ENCODE measurements around the gene HMCN2.

HMCN2 gene

DNA sequence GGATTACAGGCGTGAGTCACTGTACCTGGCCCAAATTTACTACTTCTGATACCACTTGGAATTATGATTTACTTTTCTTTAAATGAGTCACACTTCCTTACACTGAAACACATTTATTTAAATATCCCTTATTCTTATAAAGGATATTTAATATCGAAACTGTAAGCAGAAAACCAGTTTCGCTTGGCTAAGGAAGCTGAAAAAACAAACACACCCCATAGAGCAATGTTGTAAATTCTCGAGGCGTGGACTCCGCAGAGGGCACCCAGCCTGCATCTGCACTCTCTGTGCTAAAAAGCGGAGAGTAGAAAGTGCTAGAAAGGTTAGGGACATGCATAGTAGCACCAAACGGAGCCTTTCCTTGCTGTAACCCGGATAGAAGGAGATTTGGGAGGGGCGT is 86.5 kb downstream of the HMCN2 start:
- Histone ChIP-seq H3K4me3 (ENCODE audit: low read length in 2 of 2) (no peak overlapping the region), H3K27me3 (ENCODE audit: control insufficient read depth in 3 of 3, insufficient read depth in 3 of 3, low read depth in 1 of 3, low read length in 3 of 3) (peaks cover 0 to 9% (median 0%) of the 10 kb centered on the region in 3 experiments), H3K9me3 (replicated peaks in 1 of 2; ENCODE audit: control insufficient read depth in 2 of 2, insufficient read depth in 1 of 2, low read depth in 1 of 2, low read length in 2 of 2) (no peaks in the 10 kb centered on the region), H3K36me3 (replicated peaks in 1 of 2; ENCODE audit: control insufficient read depth in 2 of 2, insufficient read depth in 2 of 2, low read length in 2 of 2) (no peaks in the 10 kb centered on the region), H4K8ac (ENCODE audit: low read depth, low read length) (no peak overlapping the region), H3K23ac (ENCODE audit: low read depth, low read length, poor library complexity) (no peak overlapping the region), H3K27ac (replicated peaks; ENCODE audit: low read length) (no peak overlapping the region), H3K9ac (ENCODE audit: low read depth, low read length, poor library complexity) (no peak overlapping the region), H2AK5ac (ENCODE audit: low read depth, low read length) (peak overlapping the region; percentile 53), H2BK5ac (ENCODE audit: low read length) (no peak overlapping the region), H3K14ac (ENCODE audit: low read length) (no peak overlapping the region), H3K4ac (ENCODE audit: low read length) (no peak overlapping the region), H2BK12ac (ENCODE audit: low read length) (no peak overlapping the region), H3K79me1 (ENCODE audit: low read depth, low read length) (peaks cover 1% of the 10 kb centered on the region), H2AFZ (ENCODE audit: low read length) (no peak overlapping the region), H3K18ac (ENCODE audit: low read length) (no peak overlapping the region), H3K4me2 (ENCODE audit: insufficient read depth, low read length, poor library complexity, severe bottlenecking) (no peak overlapping the region), H2BK15ac (ENCODE audit: low read length) (no peak overlapping the region), H3K4me1 (ENCODE audit: control insufficient read depth in 2 of 2, insufficient read depth in 1 of 2, low read depth in 1 of 2, low read length in 2 of 2) (peaks cover 0 to 3% of the 10 kb centered on the region in 2 donors), H4K91ac (ENCODE audit: low read depth, low read length, poor library complexity) (no peak overlapping the region), H2BK120ac (ENCODE audit: low read depth, low read length) (no peak overlapping the region)
- no CpG with 5 or more reads among the region's 10 CpGs for WGBS, 2 donors (ENCODE audit: extremely low coverage in 2 of 2, insufficient read length in 2 of 2, insufficient replicate concordance in 1 of 2)
- no peak for DNase-seq (ENCODE audit: low spot score)

DNA sequence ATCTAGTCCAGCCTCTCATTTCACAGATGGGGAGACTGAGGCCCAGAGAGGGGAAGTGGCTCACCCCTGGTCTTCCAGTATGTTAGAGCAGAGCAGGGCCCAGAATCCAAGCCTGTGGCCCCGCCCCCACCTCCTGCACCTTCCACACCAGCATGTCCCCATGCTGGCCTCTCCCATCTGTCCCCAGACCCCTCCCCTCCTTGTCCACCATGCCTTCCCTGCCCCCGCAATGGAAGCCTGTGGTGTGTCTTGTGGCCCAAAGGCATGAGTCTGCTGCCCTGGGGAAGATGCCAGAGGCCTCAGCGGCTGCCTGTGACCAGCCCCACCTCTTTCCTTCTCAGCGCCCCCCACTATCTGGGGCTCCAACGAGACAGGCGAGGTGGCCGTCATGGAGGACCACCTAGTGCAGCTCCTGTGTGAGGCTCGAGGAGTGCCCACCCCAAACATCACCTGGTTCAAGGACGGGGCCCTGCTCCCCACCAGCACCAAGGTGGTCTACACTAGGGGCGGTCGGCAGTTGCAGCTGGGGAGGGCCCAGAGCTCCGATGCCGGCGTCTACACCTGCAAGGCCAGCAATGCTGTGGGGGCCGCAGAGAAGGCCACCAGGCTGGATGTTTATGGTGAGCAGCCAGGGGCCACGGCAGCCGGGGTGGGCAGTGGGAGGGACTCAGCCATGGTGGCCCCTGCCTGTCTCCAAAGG is 87.2 kb downstream of the HMCN2 start:
- H3K79me1 ChIP-seq (ENCODE audit: low read depth, low read length) = peaks cover 1% of the 10 kb centered on the region
- H3K4me3 ChIP-seq (ENCODE audit: low read length in 2 of 2) = no peak overlapping the region
- H2AFZ ChIP-seq (ENCODE audit: low read length) = no peak overlapping the region
- H3K36me3 ChIP-seq (replicated peaks in 1 of 2; ENCODE audit: control insufficient read depth in 2 of 2, insufficient read depth in 2 of 2, low read length in 2 of 2) = no peaks in the 10 kb centered on the region
- H4K8ac ChIP-seq (ENCODE audit: low read depth, low read length) = peak overlapping the region; percentile 17
- H3K18ac ChIP-seq (ENCODE audit: low read length) = peak overlapping the region; percentile 71
- H3K27ac ChIP-seq (replicated peaks; ENCODE audit: low read length) = no peak overlapping the region
- H3K14ac ChIP-seq (ENCODE audit: low read length) = no peak overlapping the region
- H3K9ac ChIP-seq (ENCODE audit: low read depth, low read length, poor library complexity) = no peak overlapping the region
- no peak overlapping the region for H3K4me2 ChIP-seq (ENCODE audit: insufficient read depth, low read length, poor library complexity, severe bottlenecking)
- H4K91ac ChIP-seq (ENCODE audit: low read depth, low read length, poor library complexity) = no peak overlapping the region
- H2BK120ac ChIP-seq (ENCODE audit: low read depth, low read length) = no peak overlapping the region
- H3K4me1 ChIP-seq (ENCODE audit: control insufficient read depth in 2 of 2, insufficient read depth in 1 of 2, low read depth in 1 of 2, low read length in 2 of 2) = peaks cover 0 to 3% of the 10 kb centered on the region in 2 donors
- no peak overlapping the region for H2BK5ac ChIP-seq (ENCODE audit: low read length)
- peaks cover 0 to 6% (median 0%) of the 10 kb centered on the region in 3 experiments for H3K27me3 ChIP-seq (ENCODE audit: control insufficient read depth in 3 of 3, insufficient read depth in 3 of 3, low read depth in 1 of 3, low read length in 3 of 3)
- DNase-seq (ENCODE audit: low spot score) = no peak
- H2BK12ac ChIP-seq (ENCODE audit: low read length) = peak overlapping the region; percentile 84
- peak overlapping the region; percentile 75 for H2BK15ac ChIP-seq (ENCODE audit: low read length)
- peak overlapping the region; percentile 53 for H2AK5ac ChIP-seq (ENCODE audit: low read depth, low read length)
- no peak overlapping the region for H3K23ac ChIP-seq (ENCODE audit: low read depth, low read length, poor library complexity)
- no CpG with 5 or more reads among the region's 17 CpGs for WGBS, 2 donors (ENCODE audit: extremely low coverage in 2 of 2, insufficient read length in 2 of 2, insufficient replicate concordance in 1 of 2)
- no peaks in the 10 kb centered on the region for H3K9me3 ChIP-seq (replicated peaks in 1 of 2; ENCODE audit: control insufficient read depth in 2 of 2, insufficient read depth in 1 of 2, low read depth in 1 of 2, low read length in 2 of 2)
- no peak overlapping the region for H3K4ac ChIP-seq (ENCODE audit: low read length)

DNA sequence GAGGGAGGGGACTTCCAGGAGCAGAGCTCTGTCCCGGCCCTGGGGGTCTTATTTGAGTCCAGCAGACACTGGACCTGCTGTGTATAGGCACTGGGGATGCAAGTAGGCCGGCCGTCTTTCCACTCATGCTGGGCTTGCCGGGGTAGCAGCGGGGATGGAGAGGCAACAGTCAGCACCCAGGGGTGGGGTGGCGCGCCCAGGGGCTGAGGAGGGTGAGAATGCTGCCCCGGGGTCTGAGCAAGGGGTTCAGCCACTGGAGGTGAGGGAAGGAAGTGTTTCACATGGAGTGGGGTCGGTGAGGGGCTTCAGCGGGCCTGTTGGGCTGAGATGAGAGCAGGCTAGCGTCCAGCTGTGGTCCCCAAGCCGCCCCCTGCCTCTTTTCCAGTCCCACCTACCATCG is 88.8 kb downstream of the HMCN2 start:
- no CpG with 5 or more reads among the region's 13 CpGs for WGBS, 2 donors (ENCODE audit: extremely low coverage in 2 of 2, insufficient read length in 2 of 2, insufficient replicate concordance in 1 of 2)
- Histone ChIP-seq H3K79me1 (ENCODE audit: low read depth, low read length) (peaks cover 1% of the 10 kb centered on the region), H3K9me3 (replicated peaks in 1 of 2; ENCODE audit: control insufficient read depth in 2 of 2, insufficient read depth in 1 of 2, low read depth in 1 of 2, low read length in 2 of 2) (no peaks in the 10 kb centered on the region)

DNA sequence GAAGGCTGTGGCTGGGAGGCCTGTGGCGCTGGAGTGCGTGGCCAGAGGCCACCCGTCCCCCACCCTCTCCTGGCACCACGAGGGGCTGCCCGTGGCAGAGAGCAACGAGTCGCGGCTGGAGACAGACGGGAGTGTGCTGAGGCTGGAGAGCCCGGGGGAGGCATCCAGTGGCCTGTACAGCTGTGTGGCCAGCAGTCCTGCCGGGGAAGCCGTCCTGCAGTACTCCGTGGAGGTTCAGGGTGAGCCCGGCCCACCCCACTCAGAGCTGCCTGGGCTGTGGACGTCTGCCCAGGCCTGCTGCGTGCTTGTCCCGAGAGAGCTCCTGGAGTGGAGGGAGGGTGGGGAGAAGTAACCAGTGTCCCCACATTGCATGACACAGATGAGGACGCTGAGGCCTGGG is 89.2 kb downstream of the HMCN2 start:
- H2BK12ac ChIP-seq (ENCODE audit: low read length) = peak overlapping the region; percentile 58
- H3K4me1 ChIP-seq (ENCODE audit: control insufficient read depth in 2 of 2, insufficient read depth in 1 of 2, low read depth in 1 of 2, low read length in 2 of 2) = peaks cover 0 to 3% of the 10 kb centered on the region in 2 donors
- H3K79me1 ChIP-seq (ENCODE audit: low read depth, low read length) = peaks cover 1% of the 10 kb centered on the region
- no peak overlapping the region for H2AFZ ChIP-seq (ENCODE audit: low read length)
- no peak overlapping the region for H2BK15ac ChIP-seq (ENCODE audit: low read length)
- H3K14ac ChIP-seq (ENCODE audit: low read length) = peak overlapping the region; percentile 71
- no peaks in the 10 kb centered on the region for H3K9me3 ChIP-seq (replicated peaks in 1 of 2; ENCODE audit: control insufficient read depth in 2 of 2, insufficient read depth in 1 of 2, low read depth in 1 of 2, low read length in 2 of 2)
- H3K4me3 ChIP-seq (ENCODE audit: low read length in 2 of 2) = no peak overlapping the region
- H3K18ac ChIP-seq (ENCODE audit: low read length) = peak overlapping the region; percentile 19
- no peak overlapping the region for H3K9ac ChIP-seq (ENCODE audit: low read depth, low read length, poor library complexity)
- no peaks in the 10 kb centered on the region for H3K27me3 ChIP-seq (ENCODE audit: control insufficient read depth in 3 of 3, insufficient read depth in 3 of 3, low read depth in 1 of 3, low read length in 3 of 3)
- peak overlapping the region; percentile 75 for H2AK5ac ChIP-seq (ENCODE audit: low read depth, low read length)
- no peak overlapping the region for H3K4me2 ChIP-seq (ENCODE audit: insufficient read depth, low read length, poor library complexity, severe bottlenecking)
- no peak overlapping the region for H2BK5ac ChIP-seq (ENCODE audit: low read length)
- no peak overlapping the region for H3K4ac ChIP-seq (ENCODE audit: low read length)
- H4K91ac ChIP-seq (ENCODE audit: low read depth, low read length, poor library complexity) = no peak overlapping the region
- peak overlapping the region; percentile 43 for H3K23ac ChIP-seq (ENCODE audit: low read depth, low read length, poor library complexity)
- H2BK120ac ChIP-seq (ENCODE audit: low read depth, low read length) = no peak overlapping the region
- H3K27ac ChIP-seq (replicated peaks; ENCODE audit: low read length) = no peak overlapping the region
- no CpG with 5 or more reads among the region's 18 CpGs for WGBS, 2 donors (ENCODE audit: extremely low coverage in 2 of 2, insufficient read length in 2 of 2, insufficient replicate concordance in 1 of 2)
- H3K36me3 ChIP-seq (replicated peaks in 1 of 2; ENCODE audit: control insufficient read depth in 2 of 2, insufficient read depth in 2 of 2, low read length in 2 of 2) = no peaks in the 10 kb centered on the region
- DNase-seq (ENCODE audit: low spot score) = no peak
- H4K8ac ChIP-seq (ENCODE audit: low read depth, low read length) = peak overlapping the region; percentile 43

More for the DNA sequence above, 88.8 kb downstream of the HMCN2 start:
- no peaks in the 10 kb centered on the region for H3K36me3 ChIP-seq (replicated peaks in 1 of 2; ENCODE audit: control insufficient read depth in 2 of 2, insufficient read depth in 2 of 2, low read length in 2 of 2)
- H2AFZ ChIP-seq (ENCODE audit: low read length) = no peak overlapping the region
- no peak overlapping the region for H2BK120ac ChIP-seq (ENCODE audit: low read depth, low read length)
- H2BK5ac ChIP-seq (ENCODE audit: low read length) = no peak overlapping the region
- H3K9ac ChIP-seq (ENCODE audit: low read depth, low read length, poor library complexity) = no peak overlapping the region
- no peak overlapping the region for H3K4me3 ChIP-seq (ENCODE audit: low read length in 2 of 2)
- H3K4me2 ChIP-seq (ENCODE audit: insufficient read depth, low read length, poor library complexity, severe bottlenecking) = no peak overlapping the region
- peak overlapping the region; percentile 63 for H2AK5ac ChIP-seq (ENCODE audit: low read depth, low read length)
- H4K91ac ChIP-seq (ENCODE audit: low read depth, low read length, poor library complexity) = no peak overlapping the region
- H2BK12ac ChIP-seq (ENCODE audit: low read length) = no peak overlapping the region
- H3K4me1 ChIP-seq (ENCODE audit: control insufficient read depth in 2 of 2, insufficient read depth in 1 of 2, low read depth in 1 of 2, low read length in 2 of 2) = peaks cover 0 to 3% of the 10 kb centered on the region in 2 donors
- H3K4ac ChIP-seq (ENCODE audit: low read length) = no peak overlapping the region
- H2BK15ac ChIP-seq (ENCODE audit: low read length) = no peak overlapping the region
- peak overlapping the region; percentile 71 for H3K14ac ChIP-seq (ENCODE audit: low read length)
- H3K18ac ChIP-seq (ENCODE audit: low read length) = peak overlapping the region; percentile 19
- no peak for DNase-seq (ENCODE audit: low spot score)
- H3K27me3 ChIP-seq (ENCODE audit: control insufficient read depth in 3 of 3, insufficient read depth in 3 of 3, low read depth in 1 of 3, low read length in 3 of 3) = no peaks in the 10 kb centered on the region
- peak overlapping the region; percentile 65 for H3K23ac ChIP-seq (ENCODE audit: low read depth, low read length, poor library complexity)
- no peak overlapping the region for H3K27ac ChIP-seq (replicated peaks; ENCODE audit: low read length)
- no peak overlapping the region for H4K8ac ChIP-seq (ENCODE audit: low read depth, low read length)
